ENCODE data around the gene CREG1. TPM values are rescaled to one million over a fixed set of nuclear protein-coding genes. Genes with fewer than 3 reads are reported as not detected.

The CREG1 gene
- total and polyA plus RNA-seq, 7 donors = 48.0 to 180 (median 139) TPM

DNA sequence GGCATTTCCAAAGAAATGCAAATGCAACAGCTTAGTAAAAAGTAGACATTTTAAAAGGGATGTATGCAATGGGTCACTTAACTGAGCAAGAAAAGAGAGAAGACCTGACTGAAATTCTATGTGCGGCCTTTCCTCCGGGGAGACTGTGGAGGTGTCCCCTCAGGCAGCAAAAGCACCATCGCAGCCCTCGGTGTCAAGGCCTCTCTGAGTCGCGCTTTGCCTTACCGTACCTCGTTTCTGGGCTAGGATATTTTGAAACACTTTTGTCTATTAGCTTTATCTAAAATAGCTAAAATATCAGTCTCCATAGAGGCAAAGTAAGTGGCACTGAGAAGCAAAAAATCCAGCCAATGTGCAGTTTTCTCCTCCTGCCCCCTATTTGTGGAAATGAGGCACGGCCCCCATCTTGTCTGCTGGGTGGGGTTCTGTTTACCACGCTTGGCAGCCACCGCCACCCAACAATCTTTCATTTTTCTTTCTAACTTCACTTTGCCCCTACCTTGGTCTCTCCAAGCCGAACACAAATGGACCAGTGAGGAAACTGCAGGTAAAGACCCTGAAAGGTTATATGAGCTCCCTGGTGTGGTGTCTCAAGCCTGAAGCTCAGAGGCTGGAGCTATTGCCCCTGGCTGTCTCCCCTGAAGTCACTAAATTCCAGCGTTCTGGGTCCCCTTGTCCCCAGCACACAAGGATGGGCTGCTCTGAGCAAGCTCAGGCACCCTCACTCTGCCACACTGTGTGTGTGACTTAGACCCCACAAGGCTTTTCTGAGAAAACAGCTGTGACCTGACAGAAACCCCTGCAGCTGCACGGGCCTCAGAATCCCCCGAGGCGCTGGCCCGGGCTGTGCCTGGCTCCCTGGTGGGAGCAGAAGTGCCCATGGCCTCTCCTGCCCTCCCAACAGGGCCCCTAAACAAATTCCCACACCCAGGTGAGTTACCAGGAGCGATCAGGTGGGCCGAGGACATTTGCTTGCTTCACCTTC is 36.9 kb downstream of the CREG1 start:
- 70 to 83% methylated on average over 19 of the region's 19 CpGs for WGBS, 2 donors
- no peaks in the 10 kb centered on the region for H3K27me3 ChIP-seq
- H3K4me1 ChIP-seq = no peaks in the 10 kb centered on the region
- TF ChIP-seq POLR2A (IDR thresholded peaks at IDR 0.05) (no peak), POLR2AphosphoS5 (IDR thresholded peaks at IDR 0.05) (no peak), EP300 (IDR thresholded peaks at IDR 0.05) (no peak)
- TF ChIP-seq, protein P1, sequence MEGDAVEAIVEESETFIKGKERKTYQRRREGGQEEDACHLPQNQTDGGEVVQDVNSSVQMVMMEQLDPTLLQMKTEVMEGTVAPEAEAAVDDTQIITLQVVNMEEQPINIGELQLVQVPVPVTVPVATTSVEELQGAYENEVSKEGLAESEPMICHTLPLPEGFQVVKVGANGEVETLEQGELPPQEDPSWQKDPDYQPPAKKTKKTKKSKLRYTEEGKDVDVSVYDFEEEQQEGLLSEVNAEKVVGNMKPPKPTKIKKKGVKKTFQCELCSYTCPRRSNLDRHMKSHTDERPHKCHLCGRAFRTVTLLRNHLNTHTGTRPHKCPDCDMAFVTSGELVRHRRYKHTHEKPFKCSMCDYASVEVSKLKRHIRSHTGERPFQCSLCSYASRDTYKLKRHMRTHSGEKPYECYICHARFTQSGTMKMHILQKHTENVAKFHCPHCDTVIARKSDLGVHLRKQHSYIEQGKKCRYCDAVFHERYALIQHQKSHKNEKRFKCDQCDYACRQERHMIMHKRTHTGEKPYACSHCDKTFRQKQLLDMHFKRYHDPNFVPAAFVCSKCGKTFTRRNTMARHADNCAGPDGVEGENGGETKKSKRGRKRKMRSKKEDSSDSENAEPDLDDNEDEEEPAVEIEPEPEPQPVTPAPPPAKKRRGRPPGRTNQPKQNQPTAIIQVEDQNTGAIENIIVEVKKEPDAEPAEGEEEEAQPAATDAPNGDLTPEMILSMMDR (IDR thresholded peaks at IDR 0.05) = no peak
- H3K9me3 ChIP-seq = no peaks in the 10 kb centered on the region
- intact Hi-C loops (cut with DNase I) = no loop called here
- H3K4me3 ChIP-seq = no peak overlapping the region
- no peaks in the 10 kb centered on the region for H3K36me3 ChIP-seq
- no peak for DNase-seq
- H3K27ac ChIP-seq = no peak overlapping the region

DNA sequence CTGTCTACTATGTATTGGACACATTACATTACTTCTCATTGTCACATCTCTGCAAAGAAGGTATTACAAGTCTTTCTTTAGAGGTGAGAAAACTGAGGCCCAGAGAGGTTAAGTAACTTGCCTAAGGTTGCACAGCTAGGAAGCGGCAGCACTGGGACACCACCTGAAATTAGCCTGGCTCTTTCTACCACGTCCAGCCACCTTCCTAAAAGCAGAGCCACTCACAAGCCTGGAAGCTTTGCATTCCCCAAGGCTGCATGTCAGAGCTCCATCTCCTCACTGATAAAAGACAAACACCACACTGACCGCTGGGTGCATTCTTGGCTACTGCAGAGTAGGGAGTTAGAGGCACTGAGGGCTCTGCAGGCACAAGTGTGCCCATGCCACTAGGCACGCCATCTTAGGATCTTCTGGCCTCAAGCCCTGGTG is 37.7 kb downstream of the CREG1 start:
- no peaks in the 10 kb centered on the region for H3K9me3 ChIP-seq
- intact Hi-C loops (cut with DNase I) = no loop called here
- DNase-seq = no peak
- H3K27ac ChIP-seq = no peak overlapping the region
- H3K4me1 ChIP-seq = no peaks in the 10 kb centered on the region
- no peaks in the 10 kb centered on the region for H3K36me3 ChIP-seq
- H3K27me3 ChIP-seq = no peaks in the 10 kb centered on the region
- no peak overlapping the region for H3K4me3 ChIP-seq
- 79 to 89% methylated on average over 4 of the region's 4 CpGs for WGBS, 2 donors
- no peak for TF ChIP-seq POLR2A (IDR thresholded peaks at IDR 0.05)
- no peak for TF ChIP-seq EP300 (IDR thresholded peaks at IDR 0.05)
- no peak for TF ChIP-seq POLR2AphosphoS5 (IDR thresholded peaks at IDR 0.05)
- TF ChIP-seq, protein P1 (IDR thresholded peaks at IDR 0.05) = no peak

DNA sequence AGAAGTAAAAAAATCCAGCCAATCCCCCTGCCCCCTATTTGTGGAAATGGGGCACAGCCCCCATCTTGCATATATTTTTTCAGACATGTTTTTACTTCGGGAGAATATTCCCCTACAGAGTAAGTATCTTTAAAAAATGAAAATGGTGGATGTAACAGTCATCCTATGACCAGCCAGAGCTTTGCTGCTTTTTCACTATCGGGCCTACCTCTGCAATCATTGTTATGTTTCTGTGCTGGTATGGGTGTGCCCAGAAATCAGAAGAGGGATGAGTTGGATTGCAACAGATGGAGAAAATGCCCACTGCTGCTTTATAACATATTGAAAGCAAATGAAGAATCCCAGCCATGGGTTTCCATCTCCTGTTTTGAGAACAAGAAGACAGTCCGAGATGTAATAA is 38.1 kb downstream of the CREG1 start:
- TF ChIP-seq POLR2AphosphoS5 (IDR thresholded peaks at IDR 0.05) (no peak), POLR2A (IDR thresholded peaks at IDR 0.05) (no peak), EP300 (IDR thresholded peaks at IDR 0.05) (no peak)
- TF ChIP-seq, protein P1 (IDR thresholded peaks at IDR 0.05) = no peak
- no peaks in the 10 kb centered on the region for H3K9me3 ChIP-seq
- intact Hi-C loops (cut with DNase I) = no loop called here
- no peak overlapping the region for H3K27ac ChIP-seq
- H3K4me3 ChIP-seq = no peak overlapping the region
- no peaks in the 10 kb centered on the region for H3K4me1 ChIP-seq
- H3K36me3 ChIP-seq = no peaks in the 10 kb centered on the region
- DNase-seq = no peak
- H3K27me3 ChIP-seq = no peaks in the 10 kb centered on the region
- WGBS, 2 donors = 78 to 91% methylated on average over 3 of the region's 3 CpGs

DNA sequence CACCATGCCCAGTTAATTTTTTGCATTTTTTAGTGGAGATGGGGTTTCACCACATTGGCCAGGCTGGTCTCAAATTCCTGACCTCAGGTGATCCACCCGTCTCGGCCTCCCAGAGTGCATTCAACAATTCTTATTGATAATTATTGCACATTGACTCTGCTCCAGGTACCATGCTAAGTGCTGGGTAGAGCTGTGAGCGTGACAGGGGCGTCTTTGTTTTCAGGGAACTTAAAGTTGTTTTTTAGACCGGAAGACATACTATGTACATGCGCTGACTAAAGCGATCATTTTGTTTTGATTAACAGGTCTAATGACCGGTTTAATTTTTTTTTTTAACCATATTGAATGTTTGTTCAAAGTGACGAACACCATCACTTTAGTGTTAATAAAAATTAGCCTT is 39.3 kb downstream of the CREG1 start:
- no peaks in the 10 kb centered on the region for H3K36me3 ChIP-seq
- H3K9me3 ChIP-seq = no peaks in the 10 kb centered on the region
- no peaks in the 10 kb centered on the region for H3K27me3 ChIP-seq
- intact Hi-C loops (cut with DNase I) = no loop called here
- TF ChIP-seq EP300 (IDR thresholded peaks at IDR 0.05) = no peak
- TF ChIP-seq POLR2A (IDR thresholded peaks at IDR 0.05) = no peak
- TF ChIP-seq POLR2AphosphoS5 (IDR thresholded peaks at IDR 0.05) = no peak
- TF ChIP-seq, protein P1 (IDR thresholded peaks at IDR 0.05) = no peak
- H3K27ac ChIP-seq = no peak overlapping the region
- no peak for DNase-seq
- WGBS, 2 donors = 83 to 94% methylated on average over 9 of the region's 9 CpGs
- no peak overlapping the region for H3K4me3 ChIP-seq
- H3K4me1 ChIP-seq = no peaks in the 10 kb centered on the region

All from sigmoid colon (tissue), 7 donors.